Upper lobe of left lung (tissue), 6 donors: Measurements from ENCODE around the gene GLYR1. TPM values are rescaled to one million over a fixed set of nuclear protein-coding genes. Genes with fewer than 3 reads are reported as not detected.

Experiments used
- ATAC-seq, 2 donors: fragments of 200-7000 bp; cut with Tn5 transposase; one replicate each; pipeline ENCODE4 v1.9.1; 2022; ENCODE audit warnings: mild to moderate bottlenecking in 2 of 2, moderate library complexity in 2 of 2; ENCODE audit not compliant: low FRiP score in 2 of 2
- DNase-seq, 2 donors: peaks; one replicate each; pipeline ENCODE4 v3.0.0-alpha.2; 2019 to 2020
- H3K27ac ChIP-seq, 4 donors: fragments of 200-600 bp; sonication (generic); one replicate each; pipeline ENCODE4 v1.5.1; 2016 to 2019
- H3K27me3 ChIP-seq, 4 donors: fragments of 200-600 bp; sonication (generic); one replicate each; pipeline ENCODE4 v1.5.1; 2017 to 2019
- H3K36me3 ChIP-seq, 4 donors: fragments of 200-600 bp; sonication (generic); one replicate each; pipeline ENCODE4 v1.5.1; 2016 to 2019
- H3K4me1 ChIP-seq, 4 donors: fragments of 200-600 bp; sonication (generic); one replicate each; pipeline ENCODE4 v1.5.1; 2018 to 2019
- H3K4me3 ChIP-seq, 4 donors: fragments of 200-600 bp; sonication (generic); one replicate each; pipeline ENCODE4 v1.5.1; 2017 to 2019; ENCODE audit warnings: mild to moderate bottlenecking in 2 of 4, moderate library complexity in 1 of 4
- H3K9me3 ChIP-seq, 4 donors: fragments of 200-600 bp; sonication (generic); one replicate each; pipeline ENCODE4 v1.5.1; 2018 to 2019
- CTCF ChIP-seq, 6 experiments: fragments of 450-650 bp in 4 of 6; fragments of 200-600 bp in 2 of 6; sonication (generic) in 2 of 6; IDR thresholded peaks; one replicate each; pipeline ENCODE4 v1.5.1; 2016 to 2019; ENCODE audit warnings: antibody characterized with exemption in 6 of 6
- EP300 ChIP-seq, 4 donors: sonication (generic); formaldehyde crosslinking; IDR thresholded peaks; one replicate each; pipeline ENCODE4 v1.5.1; 2017; ENCODE audit warnings: antibody characterized with exemption in 4 of 4, control low read depth in 2 of 4
- POLR2A ChIP-seq, 4 donors: fragments of 450-650 bp; IDR thresholded peaks; one replicate each; pipeline ENCODE4 v1.5.1; 2016 to 2017; ENCODE audit warnings: antibody characterized with exemption in 4 of 4, mild to moderate bottlenecking in 2 of 4
- POLR2AphosphoS5 ChIP-seq, 2 donors: sonication (generic); formaldehyde crosslinking; IDR thresholded peaks; one replicate each; pipeline ENCODE4 v1.5.1; 2017; ENCODE audit warnings: antibody characterized with exemption in 2 of 2
- WGBS, 2 donors: methylation state at CpG; one replicate each; pipeline ENCODE4 v1.1.5; 2017 to 2018; 5-methylcytosine and 5-hydroxymethylcytosine counted together
- total RNA-seq, 6 donors: library from RNA; depleted of rRNA in 4 of 6; stranded (reverse); fragments of >200 nt in 4 of 6; gene quantifications; one replicate each; pipeline versions ENCODE4 v1.1.0 to v1.2.1, GENCODE V29; 2016 to 2021
- donor health status: DM: no; HTN: no; CAD: no; lungs with moderate emphysema.
- donor health status: DM: no; HTN: yes; CAD: no; lungs with severe emphysema.

Gene GLYR1
- total RNA-seq, 6 donors from 2014 or later: 67.8 to 110 (median 90.6) TPM

- Histone ChIP-seq H3K9me3 (no peaks in the 10 kb centered on the region), H3K36me3 (peaks cover 25 to 96% (median 61%) of the 10 kb centered on the region in 4 donors), H3K27ac (no peak overlapping the region), H3K4me3 (no peak overlapping the region), H3K27me3 (no peaks in the 10 kb centered on the region), H3K4me1 (peaks cover 0 to 4% (median 0%) of the 10 kb centered on the region in 4 donors)
- ATAC-seq (no peak), DNase-seq (no peak)
- 95 to 96% methylated on average over 5 to 16 of the region's 16 CpGs for WGBS, 2 donors
- TF ChIP-seq POLR2A (IDR thresholded peaks at IDR 0.05) (no peak), EP300 (IDR thresholded peaks at IDR 0.05) (no peak), POLR2AphosphoS5 (IDR thresholded peaks at IDR 0.05) (no peak), CTCF (IDR thresholded peaks at IDR 0.05) (no peak)
Observed at GRCh38 chr16:4890686-4891085, 43.6 kb upstream of the GLYR1 start.

GRCh38 chr16:4890026-4890425 is 42.9 kb upstream of the GLYR1 start:
- Histone ChIP-seq H3K4me1 (peaks cover 0 to 4% (median 0%) of the 10 kb centered on the region in 4 donors), H3K27ac (no peak overlapping the region), H3K9me3 (no peaks in the 10 kb centered on the region), H3K4me3 (no peak overlapping the region), H3K36me3 (peaks cover 31 to 96% (median 65%) of the 10 kb centered on the region in 4 donors), H3K27me3 (no peaks in the 10 kb centered on the region)
- no peak for DNase-seq
- 83 to 88% methylated on average over 5 to 11 of the region's 11 CpGs for WGBS, 2 donors
- no peak for ATAC-seq
- no peak for TF ChIP-seq EP300 (IDR thresholded peaks at IDR 0.05)
- no peak for TF ChIP-seq POLR2AphosphoS5 (IDR thresholded peaks at IDR 0.05)
- no peak for TF ChIP-seq CTCF (IDR thresholded peaks at IDR 0.05)
- TF ChIP-seq POLR2A (IDR thresholded peaks at IDR 0.05): no peak

- ATAC-seq: no peak
- H3K4me1 ChIP-seq: peaks cover 0 to 4% (median 0%) of the 10 kb centered on the region in 4 donors
- no peak overlapping the region for H3K4me3 ChIP-seq
- WGBS, 2 donors: 84 to 86% methylated on average over 9 of the region's 9 CpGs
- no peak overlapping the region for H3K27ac ChIP-seq
- no peak for DNase-seq
- peaks cover 42 to 96% (median 69%) of the 10 kb centered on the region in 4 donors for H3K36me3 ChIP-seq
- H3K27me3 ChIP-seq: no peaks in the 10 kb centered on the region
- no peak for TF ChIP-seq POLR2AphosphoS5 (IDR thresholded peaks at IDR 0.05)
- TF ChIP-seq POLR2A (IDR thresholded peaks at IDR 0.05): no peak
- no peak for TF ChIP-seq EP300 (IDR thresholded peaks at IDR 0.05)
- no peak for TF ChIP-seq CTCF (IDR thresholded peaks at IDR 0.05)
- no peaks in the 10 kb centered on the region for H3K9me3 ChIP-seq
Observed at GRCh38 chr16:4888428-4889135, 41.5 kb upstream of the GLYR1 start.

- peaks cover 50 to 96% (median 79%) of the 10 kb centered on the region in 4 donors for H3K36me3 ChIP-seq
- no peak overlapping the region for H3K4me3 ChIP-seq
- TF ChIP-seq EP300 (IDR thresholded peaks at IDR 0.05) (no peak), POLR2AphosphoS5 (IDR thresholded peaks at IDR 0.05) (no peak), CTCF (IDR thresholded peaks at IDR 0.05) (no peak), POLR2A (IDR thresholded peaks at IDR 0.05) (no peak)
- H3K27me3 ChIP-seq: no peaks in the 10 kb centered on the region
- WGBS, 2 donors: 90 to 98% methylated on average over 5 of the region's 5 CpGs
- H3K4me1 ChIP-seq: peaks cover 0 to 11% (median 4%) of the 10 kb centered on the region in 4 donors
- DNase-seq (no peak), ATAC-seq (no peak)
- H3K27ac ChIP-seq: no peak overlapping the region
- H3K9me3 ChIP-seq: no peaks in the 10 kb centered on the region
Observed at GRCh38 chr16:4886151-4886550, 39.1 kb upstream of the GLYR1 start.
